Epithelial cell of esophagus (primary cell): ENCODE measurements around the gene LRRC4C.

Source experiments
- DNase-seq: peaks from one replicate; pipeline ENCODE4 v3.0.0; 2010; ENCODE audit warnings: low read depth
- H3K4me3 ChIP-seq: 2 replicates; pipeline ENCODE4 v1.5.1; 2011; ENCODE audit warnings: mild to moderate bottlenecking, low read length, control low read depth
- TF ChIP-seq, protein P1 (sequence below): IDR thresholded peaks from 2 replicates; pipeline ENCODE4 v1.5.1; 2011; ENCODE audit warnings: low read depth, mild to moderate bottlenecking, low read length, control low read depth, inconsistent platforms; ENCODE audit not compliant: insufficient read depth; ENCODE audit errors: missing control alignments

The LRRC4C gene

GRCh38 chr11:40268551-40268950 is 1190.9 kb downstream of the LRRC4C start:
- H3K4me3 ChIP-seq: no peak overlapping the region
- DNase-seq: no peak

DNA sequence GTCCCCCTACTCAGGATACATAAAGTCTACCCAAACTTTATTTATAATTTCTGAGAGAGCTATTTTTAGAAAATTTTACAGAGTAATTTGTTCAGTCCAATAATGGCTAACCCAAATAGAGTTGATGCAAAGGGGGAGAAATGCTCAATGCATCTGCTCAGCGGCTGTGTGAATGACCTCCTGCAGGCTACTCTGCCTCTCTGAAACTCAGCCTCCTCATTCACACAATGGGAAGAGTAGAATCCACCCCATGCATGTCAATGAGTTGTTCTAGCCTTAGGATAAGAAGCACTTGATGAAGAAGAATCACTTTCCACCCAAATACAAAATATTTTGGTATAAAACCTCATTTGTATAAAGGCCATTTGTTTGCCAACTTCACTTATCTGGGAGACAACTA is 1204.0 kb downstream of the LRRC4C start:
- no peak overlapping the region for H3K4me3 ChIP-seq
- DNase-seq: no peak
- TF ChIP-seq, protein P1, sequence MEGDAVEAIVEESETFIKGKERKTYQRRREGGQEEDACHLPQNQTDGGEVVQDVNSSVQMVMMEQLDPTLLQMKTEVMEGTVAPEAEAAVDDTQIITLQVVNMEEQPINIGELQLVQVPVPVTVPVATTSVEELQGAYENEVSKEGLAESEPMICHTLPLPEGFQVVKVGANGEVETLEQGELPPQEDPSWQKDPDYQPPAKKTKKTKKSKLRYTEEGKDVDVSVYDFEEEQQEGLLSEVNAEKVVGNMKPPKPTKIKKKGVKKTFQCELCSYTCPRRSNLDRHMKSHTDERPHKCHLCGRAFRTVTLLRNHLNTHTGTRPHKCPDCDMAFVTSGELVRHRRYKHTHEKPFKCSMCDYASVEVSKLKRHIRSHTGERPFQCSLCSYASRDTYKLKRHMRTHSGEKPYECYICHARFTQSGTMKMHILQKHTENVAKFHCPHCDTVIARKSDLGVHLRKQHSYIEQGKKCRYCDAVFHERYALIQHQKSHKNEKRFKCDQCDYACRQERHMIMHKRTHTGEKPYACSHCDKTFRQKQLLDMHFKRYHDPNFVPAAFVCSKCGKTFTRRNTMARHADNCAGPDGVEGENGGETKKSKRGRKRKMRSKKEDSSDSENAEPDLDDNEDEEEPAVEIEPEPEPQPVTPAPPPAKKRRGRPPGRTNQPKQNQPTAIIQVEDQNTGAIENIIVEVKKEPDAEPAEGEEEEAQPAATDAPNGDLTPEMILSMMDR: no peak

More at GRCh38 chr11:40268551-40268950, 1190.9 kb downstream of the LRRC4C start:
- TF ChIP-seq, protein P1: no peak

DNA sequence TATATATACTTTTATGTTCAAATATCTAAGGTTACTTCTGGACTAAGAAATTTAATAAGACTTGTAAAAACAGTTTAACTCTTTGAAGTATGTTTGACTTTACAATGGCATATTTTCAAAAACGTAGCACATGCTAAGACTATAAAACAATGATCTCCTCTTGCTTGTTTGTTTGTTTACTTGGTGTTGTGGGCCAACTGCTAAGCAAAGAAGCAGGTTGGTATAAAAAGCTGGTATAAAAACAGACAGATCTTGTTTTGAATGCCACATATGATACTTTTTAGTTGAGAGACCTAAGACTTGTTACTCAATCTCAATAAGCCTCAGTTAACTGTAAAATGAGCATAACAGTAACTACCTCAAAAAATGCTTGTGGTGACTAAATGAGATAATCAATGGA is 1206.3 kb downstream of the LRRC4C start:
- DNase-seq: no peak
- TF ChIP-seq, protein P1: no peak
- no peak overlapping the region for H3K4me3 ChIP-seq

DNA sequence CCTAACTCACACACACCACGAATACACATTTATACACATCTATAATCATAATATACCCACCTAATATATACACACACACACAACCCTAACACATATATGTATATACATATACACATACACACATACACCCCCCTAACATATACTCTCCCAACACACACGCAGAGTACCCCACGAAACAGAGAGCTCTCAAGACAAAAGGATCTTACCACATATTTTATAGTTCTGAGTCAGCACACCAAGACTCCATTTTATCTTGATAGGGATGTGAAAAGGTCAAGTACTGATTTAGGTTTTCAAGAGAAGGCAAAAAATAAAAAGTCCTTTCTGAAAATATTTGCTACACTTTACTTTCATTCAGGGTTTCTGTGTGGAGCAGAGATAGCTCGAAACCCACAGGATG is 1207.2 kb downstream of the LRRC4C start:
- no peak overlapping the region for H3K4me3 ChIP-seq

DNA sequence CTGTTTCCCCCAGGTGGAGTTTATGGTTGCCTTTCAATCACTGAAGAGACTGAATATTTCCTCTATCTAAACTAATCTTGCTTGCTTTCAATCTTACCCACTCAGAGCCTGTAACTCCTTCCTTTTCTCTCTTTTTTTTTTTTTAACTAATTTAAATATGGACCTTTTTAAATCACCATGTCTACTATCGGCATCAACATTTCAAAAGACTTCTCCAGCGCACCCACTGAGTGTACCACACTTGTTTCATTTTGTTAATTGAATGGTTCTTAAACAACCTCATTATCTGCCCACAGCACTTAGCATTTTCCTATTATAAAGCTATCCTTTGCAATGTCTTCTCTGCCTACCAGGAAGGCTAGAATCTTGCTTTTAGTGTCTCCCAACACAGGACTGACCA is 1212.5 kb downstream of the LRRC4C start:
- no peak overlapping the region for H3K4me3 ChIP-seq
- TF ChIP-seq, protein P1: no peak
- DNase-seq: no peak

More for the DNA sequence above, 1207.2 kb downstream of the LRRC4C start:
- DNase-seq: no peak
- TF ChIP-seq, protein P1: no peak

DNA sequence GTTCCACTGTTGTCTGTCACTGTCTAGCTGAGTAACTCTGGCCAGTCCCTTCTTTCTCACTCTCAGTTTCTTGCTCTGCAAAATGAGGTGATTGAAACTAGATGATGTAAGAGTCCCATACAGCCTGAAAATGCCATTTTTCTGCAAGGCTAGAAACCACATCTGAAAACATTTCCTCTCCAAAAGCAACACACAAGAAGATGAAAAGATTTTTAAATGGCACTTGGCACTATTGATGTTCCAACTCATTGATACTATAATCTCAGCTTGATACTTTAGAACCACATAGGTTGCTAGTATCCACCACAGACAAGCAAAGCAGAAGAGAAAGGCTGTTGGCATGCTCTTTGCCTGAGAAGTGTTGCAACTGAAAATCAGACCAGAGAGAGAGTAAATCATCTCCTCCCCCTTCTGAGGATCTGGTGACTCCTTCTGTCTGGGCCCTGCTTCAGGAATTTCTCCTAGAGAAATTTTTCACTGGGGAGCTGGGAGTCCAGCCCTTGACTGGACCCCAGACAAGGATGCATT is 1217.9 kb downstream of the LRRC4C start:
- TF ChIP-seq, protein P1: no peak
- H3K4me3 ChIP-seq: no peak overlapping the region
- DNase-seq: peak; percentile 0

- DNase-seq: no peak
- H3K4me3 ChIP-seq: no peak overlapping the region
- TF ChIP-seq, protein P1: no peak
These were observed 1219.2 kb downstream of the LRRC4C start for GRCh38 chr11:40240284-40240683.
